Measurements from ENCODE around the gene SERPINA1.

Gene SERPINA1

GRCh38 chr14:94384342-94384741 lies 4.1 kb downstream of the SERPINA1 start:
- no peaks in the 10 kb centered on the region for H3K36me3 ChIP-seq (replicated peaks)
- no peak for TF ChIP-seq CTCF (IDR thresholded peaks at IDR 0.05; ENCODE audit: low read depth, low read length, missing control alignments)
- in situ Hi-C loops (cut with HindIII; ENCODE audit: low pct_ligation_motif_present, low sequenced_read_pairs) = no loop called here
- no peaks in the 10 kb centered on the region for H3K27me3 ChIP-seq (replicated peaks)
- no peak overlapping the region for H3K4me3 ChIP-seq (ENCODE audit: low read depth, low read length)
- H3K27ac ChIP-seq = no peak overlapping the region
- no peak for DNase-seq

GRCh38 chr14:94383777-94384176 lies 4.6 kb downstream of the SERPINA1 start:
- Histone ChIP-seq H3K27me3 (replicated peaks) (no peaks in the 10 kb centered on the region), H3K36me3 (replicated peaks) (no peaks in the 10 kb centered on the region), H3K27ac (no peak overlapping the region), H3K4me3 (ENCODE audit: low read depth, low read length) (no peak overlapping the region)
- in situ Hi-C loops (cut with HindIII; ENCODE audit: low pct_ligation_motif_present, low sequenced_read_pairs) = no loop called here
- TF ChIP-seq CTCF (IDR thresholded peaks at IDR 0.05; ENCODE audit: low read depth, low read length, missing control alignments) = no peak
- DNase-seq = no peak

GRCh38 chr14:94382716-94383596 lies 5.4 kb downstream of the SERPINA1 start:
- H3K27me3 ChIP-seq (replicated peaks) = no peaks in the 10 kb centered on the region
- DNase-seq = no peak
- no peaks in the 10 kb centered on the region for H3K36me3 ChIP-seq (replicated peaks)
- no peak overlapping the region for H3K4me3 ChIP-seq (ENCODE audit: low read depth, low read length)
- in situ Hi-C loops (cut with HindIII; ENCODE audit: low pct_ligation_motif_present, low sequenced_read_pairs) = no loop called here
- no peak for TF ChIP-seq CTCF (IDR thresholded peaks at IDR 0.05; ENCODE audit: low read depth, low read length, missing control alignments)
- H3K27ac ChIP-seq = no peak overlapping the region

- H3K27me3 ChIP-seq (replicated peaks) = no peaks in the 10 kb centered on the region
- H3K27ac ChIP-seq = no peak overlapping the region
- in situ Hi-C loops (cut with HindIII; ENCODE audit: low pct_ligation_motif_present, low sequenced_read_pairs) = no loop called here
- DNase-seq = no peak
- no peak for TF ChIP-seq CTCF (IDR thresholded peaks at IDR 0.05; ENCODE audit: low read depth, low read length, missing control alignments)
- no peaks in the 10 kb centered on the region for H3K36me3 ChIP-seq (replicated peaks)
- no peak overlapping the region for H3K4me3 ChIP-seq (ENCODE audit: low read depth, low read length)
Observed at GRCh38 chr14:94382099-94382715, 6.2 kb downstream of the SERPINA1 start.

DNA sequence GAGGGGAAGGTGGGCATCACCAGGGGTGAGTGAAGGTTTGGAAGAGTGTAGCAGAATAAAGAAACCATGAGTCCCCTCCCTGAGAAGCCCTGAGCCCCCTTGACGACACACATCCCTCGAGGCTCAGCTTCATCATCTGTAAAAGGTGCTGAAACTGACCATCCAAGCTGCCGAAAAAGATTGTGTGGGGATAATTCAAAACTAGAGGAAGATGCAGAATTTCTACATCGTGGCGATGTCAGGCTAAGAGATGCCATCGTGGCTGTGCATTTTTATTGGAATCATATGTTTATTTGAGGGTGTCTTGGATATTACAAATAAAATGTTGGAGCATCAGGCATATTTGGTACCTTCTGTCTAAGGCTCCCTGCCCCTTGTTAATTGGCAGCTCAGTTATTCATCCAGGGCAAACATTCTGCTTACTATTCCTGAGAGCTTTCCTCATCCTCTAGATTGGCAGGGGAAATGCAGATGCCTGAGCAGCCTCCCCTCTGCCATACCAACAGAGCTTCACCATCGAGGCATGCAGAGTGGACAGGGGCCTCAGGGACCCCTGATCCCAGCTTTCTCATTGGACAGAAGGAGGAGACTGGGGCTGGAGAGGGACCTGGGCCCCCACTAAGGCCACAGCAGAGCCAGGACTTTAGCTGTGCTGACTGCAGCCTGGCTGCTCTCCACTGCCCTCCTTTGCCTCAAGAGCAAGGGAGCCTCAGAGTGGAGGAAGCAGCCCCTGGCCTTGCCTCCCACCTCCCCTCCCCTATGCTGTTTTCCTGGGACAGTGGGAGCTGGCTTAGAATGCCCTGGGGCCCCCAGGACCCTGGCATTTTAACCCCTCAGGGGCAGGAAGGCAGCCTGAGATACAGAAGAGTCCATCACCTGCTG lies 7.0 kb downstream of the SERPINA1 start:
- no peak overlapping the region for H3K27ac ChIP-seq
- H3K36me3 ChIP-seq (replicated peaks) = no peaks in the 10 kb centered on the region
- H3K27me3 ChIP-seq (replicated peaks) = no peaks in the 10 kb centered on the region
- in situ Hi-C loops (cut with HindIII; ENCODE audit: low pct_ligation_motif_present, low sequenced_read_pairs) = no loop called here
- no peak for DNase-seq
- TF ChIP-seq CTCF (IDR thresholded peaks at IDR 0.05; ENCODE audit: low read depth, low read length, missing control alignments) = no peak
- H3K4me3 ChIP-seq (ENCODE audit: low read depth, low read length) = no peak overlapping the region
